Femur (tissue), 1 donor: ENCODE results near the gene FXYD5.
A peak's percentile ranks its signal among the peaks of the same experiment; 100 is the strongest.

Source experiments
- DNase-seq: peaks from one replicate; pipeline ENCODE4 v3.0.0-alpha.2; 2017

The FXYD5 gene

GRCh38 chr19:35120492-35120891, 34.0 kb upstream of the FXYD5 start:
- DNase-seq, result no peak

GRCh38 chr19:35120898-35121297, 33.6 kb upstream of the FXYD5 start:
- DNase-seq, result no peak

GRCh38 chr19:35122687-35123551, 31.6 kb upstream of the FXYD5 start:
- DNase-seq, result no peak

- peak; percentile 78 for DNase-seq
Observed at GRCh38 chr19:35123573-35123972, 31.0 kb upstream of the FXYD5 start.

- peak; percentile 97 for DNase-seq
Observed at GRCh38 chr19:35124098-35125060, 30.2 kb upstream of the FXYD5 start.

- no peak for DNase-seq
Observed at GRCh38 chr19:35125270-35125717, 29.2 kb upstream of the FXYD5 start.

- DNase-seq, result no peak
Observed at GRCh38 chr19:35125749-35126623, 28.5 kb upstream of the FXYD5 start.

GRCh38 chr19:35126624-35126959, 27.9 kb upstream of the FXYD5 start:
- DNase-seq, result peak; percentile 63

GRCh38 chr19:35127871-35128270, 26.7 kb upstream of the FXYD5 start:
- no peak for DNase-seq

- DNase-seq, result no peak
Observed at GRCh38 chr19:35128398-35129057, 26.0 kb upstream of the FXYD5 start.

- DNase-seq, result peak; percentile 3
Observed at GRCh38 chr19:35129724-35130274, 24.7 kb upstream of the FXYD5 start.

- DNase-seq, result no peak
Observed at GRCh38 chr19:35130761-35131720, 23.5 kb upstream of the FXYD5 start.

GRCh38 chr19:35132254-35132653, 22.3 kb upstream of the FXYD5 start:
- no peak for DNase-seq

- no peak for DNase-seq
Observed at GRCh38 chr19:35133826-35134225, 20.7 kb upstream of the FXYD5 start.

GRCh38 chr19:35134601-35135242, 19.8 kb upstream of the FXYD5 start, which contains the start of gene LGI4:
Gene LGI4, minus strand, starts transcription at chr19:35135059. Its CDS starts 379 bp downstream, at chr19:35134680.
- no peak for DNase-seq

GRCh38 chr19:35135389-35135909, 19.1 kb upstream of the FXYD5 start:
- DNase-seq, result peak; percentile 91

- no peak for DNase-seq
Observed at GRCh38 chr19:35136231-35136630, 18.3 kb upstream of the FXYD5 start.

GRCh38 chr19:35136977-35137702, 17.4 kb upstream of the FXYD5 start:
- DNase-seq, result no peak
